ENCODE data around the gene DHTKD1. TPM values are rescaled to one million over a fixed set of nuclear protein-coding genes. Genes with fewer than 3 reads are reported as not detected.

Gene DHTKD1
- total RNA-seq, 1 donor from 2014 or later, result 18.4 TPM

DNA sequence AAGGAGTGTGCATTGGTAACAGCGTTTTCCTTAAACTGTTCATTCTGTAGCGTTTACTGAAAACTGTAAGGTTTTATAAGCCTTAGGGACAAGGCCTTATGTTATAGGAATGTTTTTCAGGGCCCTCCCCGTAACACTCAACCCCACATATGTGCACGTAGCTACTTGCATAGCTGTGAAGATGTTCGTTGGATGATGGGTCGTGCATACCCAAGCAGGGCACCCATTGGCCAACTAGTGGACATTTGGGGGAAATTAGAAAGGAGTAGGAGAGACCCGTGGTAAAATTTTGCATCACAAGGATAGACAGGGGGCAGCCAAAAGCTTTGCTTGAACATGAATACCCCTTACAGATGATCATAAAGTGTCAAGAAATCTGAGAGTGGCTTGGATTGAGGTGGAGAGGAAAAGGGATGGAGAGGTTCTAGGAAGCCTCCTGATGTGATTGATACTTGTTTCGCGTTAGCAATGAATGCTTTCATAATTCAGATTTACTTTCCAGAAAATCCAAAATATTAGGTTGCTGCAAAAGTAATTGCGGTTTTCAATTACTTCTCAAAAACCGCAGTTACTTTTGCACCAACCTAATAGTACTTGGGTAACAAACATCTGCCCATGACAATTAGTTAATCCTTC lies 61.6 kb downstream of the DHTKD1 start:
- Histone ChIP-seq H3K36me3 (ENCODE audit: control insufficient read depth, insufficient read depth, low read length) (peaks cover 1% of the 10 kb centered on the region), H3K27me3 (ENCODE audit: control insufficient read depth, insufficient read depth, low read length) (no peaks in the 10 kb centered on the region), H3K4me3 (ENCODE audit: low read depth, low read length) (peak overlapping the region; percentile 85)
- DNase-seq (ENCODE audit: low read depth) (peak; percentile 70), FAIRE-seq (no peak)
- peak; percentile 33 for TF ChIP-seq CTCF (IDR thresholded peaks at IDR 0.05; ENCODE audit: insufficient read depth, low read length, severe bottlenecking)

DNA sequence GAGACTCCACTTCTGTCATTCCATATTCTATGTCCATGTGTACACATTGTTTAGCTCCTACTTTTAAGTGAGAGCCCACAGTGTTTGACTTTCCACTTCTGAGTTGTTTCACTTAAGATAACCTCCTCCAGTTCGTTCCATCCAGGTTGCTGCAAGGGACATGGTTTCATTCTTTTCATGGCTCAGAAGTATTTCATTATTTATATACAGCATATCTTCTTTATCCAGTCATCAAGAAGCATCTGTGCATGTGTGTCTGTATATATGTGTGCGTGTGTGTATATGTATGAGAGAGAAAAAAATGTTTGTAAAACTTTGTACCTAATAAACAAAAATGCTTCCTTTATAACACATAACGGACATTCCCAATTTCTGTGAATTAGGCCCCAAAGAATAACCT lies 66.9 kb downstream of the DHTKD1 start:
- no peak for DNase-seq (ENCODE audit: low read depth)
- no peak for TF ChIP-seq CTCF (IDR thresholded peaks at IDR 0.05; ENCODE audit: insufficient read depth, low read length, severe bottlenecking)
- FAIRE-seq, result no peak
- no peak overlapping the region for H3K4me3 ChIP-seq (ENCODE audit: low read depth, low read length)
- H3K27me3 ChIP-seq (ENCODE audit: control insufficient read depth, insufficient read depth, low read length), result no peaks in the 10 kb centered on the region
- peaks cover 4% of the 10 kb centered on the region for H3K36me3 ChIP-seq (ENCODE audit: control insufficient read depth, insufficient read depth, low read length)

GRCh38 chr10:12140038-12140437 lies 71.3 kb downstream of the DHTKD1 start:
- FAIRE-seq, result no peak
- Histone ChIP-seq H3K4me3 (ENCODE audit: low read depth, low read length) (no peak overlapping the region), H3K27me3 (ENCODE audit: control insufficient read depth, insufficient read depth, low read length) (no peaks in the 10 kb centered on the region), H3K36me3 (ENCODE audit: control insufficient read depth, insufficient read depth, low read length) (peaks cover 10% of the 10 kb centered on the region)
- TF ChIP-seq CTCF (IDR thresholded peaks at IDR 0.05; ENCODE audit: insufficient read depth, low read length, severe bottlenecking), result no peak
- DNase-seq (ENCODE audit: low read depth), result no peak

DNA sequence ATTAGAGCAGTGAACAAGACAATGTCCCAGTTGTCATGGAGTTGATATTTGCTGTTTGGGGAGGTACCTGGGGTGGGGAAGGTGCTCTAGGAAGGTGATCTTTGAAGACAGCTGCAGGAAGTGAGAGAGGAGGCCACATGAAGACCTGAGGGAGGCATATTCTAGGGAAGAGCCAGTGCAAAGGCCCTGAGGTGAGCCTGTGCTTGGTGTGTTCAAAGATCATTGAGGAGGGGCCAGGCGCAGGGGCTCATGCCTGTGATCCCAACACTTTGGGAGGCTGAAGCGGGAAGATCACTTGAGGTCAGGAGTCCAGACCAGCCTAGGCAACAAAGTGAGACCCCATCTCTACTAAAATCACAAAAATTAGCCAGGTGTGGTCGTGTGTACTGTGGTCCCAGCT lies 75.8 kb downstream of the DHTKD1 start:
- TF ChIP-seq CTCF (IDR thresholded peaks at IDR 0.05; ENCODE audit: insufficient read depth, low read length, severe bottlenecking), result no peak
- Histone ChIP-seq H3K4me3 (ENCODE audit: low read depth, low read length) (no peak overlapping the region), H3K27me3 (ENCODE audit: control insufficient read depth, insufficient read depth, low read length) (no peaks in the 10 kb centered on the region), H3K36me3 (ENCODE audit: control insufficient read depth, insufficient read depth, low read length) (peaks cover 8% of the 10 kb centered on the region)
- FAIRE-seq, result no peak
- DNase-seq (ENCODE audit: low read depth), result no peak

GRCh38 chr10:12150163-12150562 lies 81.4 kb downstream of the DHTKD1 start:
- no peaks in the 10 kb centered on the region for H3K27me3 ChIP-seq (ENCODE audit: control insufficient read depth, insufficient read depth, low read length)
- peaks cover 1% of the 10 kb centered on the region for H3K36me3 ChIP-seq (ENCODE audit: control insufficient read depth, insufficient read depth, low read length)
- H3K4me3 ChIP-seq (ENCODE audit: low read depth, low read length), result no peak overlapping the region
- DNase-seq (ENCODE audit: low read depth) (peak; percentile 71), FAIRE-seq (no peak)
- TF ChIP-seq CTCF (IDR thresholded peaks at IDR 0.05; ENCODE audit: insufficient read depth, low read length, severe bottlenecking), result no peak

DNA sequence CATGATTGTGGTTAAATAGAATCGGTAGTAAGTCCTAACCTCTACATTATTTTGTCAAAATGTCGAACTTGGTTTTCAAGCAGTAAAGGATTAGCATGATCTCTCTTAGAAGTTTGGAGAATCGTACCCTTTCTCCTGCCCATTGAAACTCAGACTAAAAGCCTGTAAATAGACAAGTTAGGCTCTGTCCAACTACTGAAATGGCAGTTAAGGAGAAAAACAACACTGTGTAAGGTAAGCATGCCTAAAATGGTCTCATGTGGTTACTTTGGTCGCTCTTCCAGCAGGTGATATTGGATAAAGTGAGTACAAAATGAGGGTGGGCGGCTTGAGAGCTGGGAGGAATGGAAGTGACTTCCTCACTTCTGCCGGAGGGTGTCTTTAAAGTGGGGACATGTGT lies 85.8 kb downstream of the DHTKD1 start:
- FAIRE-seq (no peak), DNase-seq (ENCODE audit: low read depth) (no peak)
- no peak for TF ChIP-seq CTCF (IDR thresholded peaks at IDR 0.05; ENCODE audit: insufficient read depth, low read length, severe bottlenecking)
- Histone ChIP-seq H3K36me3 (ENCODE audit: control insufficient read depth, insufficient read depth, low read length) (peaks cover 4% of the 10 kb centered on the region), H3K4me3 (ENCODE audit: low read depth, low read length) (no peak overlapping the region), H3K27me3 (ENCODE audit: control insufficient read depth, insufficient read depth, low read length) (no peaks in the 10 kb centered on the region)
